Raji (cell line): Measurements from ENCODE around the gene TIMELESS.

Experiments
- POLR2A ChIP-seq: IDR thresholded peaks from 2 replicates; pipeline ENCODE4 v1.6.1; 2011; ENCODE audit warnings: low read depth, low read length, control low read depth; ENCODE audit not compliant: insufficient read depth

The TIMELESS gene

GRCh38 chr12:56413392-56413791, 35.8 kb downstream of the TIMELESS start:
- TF ChIP-seq POLR2A, result no peak

GRCh38 chr12:56411781-56412639, 37.2 kb downstream of the TIMELESS start:
- TF ChIP-seq POLR2A, result no peak

DNA sequence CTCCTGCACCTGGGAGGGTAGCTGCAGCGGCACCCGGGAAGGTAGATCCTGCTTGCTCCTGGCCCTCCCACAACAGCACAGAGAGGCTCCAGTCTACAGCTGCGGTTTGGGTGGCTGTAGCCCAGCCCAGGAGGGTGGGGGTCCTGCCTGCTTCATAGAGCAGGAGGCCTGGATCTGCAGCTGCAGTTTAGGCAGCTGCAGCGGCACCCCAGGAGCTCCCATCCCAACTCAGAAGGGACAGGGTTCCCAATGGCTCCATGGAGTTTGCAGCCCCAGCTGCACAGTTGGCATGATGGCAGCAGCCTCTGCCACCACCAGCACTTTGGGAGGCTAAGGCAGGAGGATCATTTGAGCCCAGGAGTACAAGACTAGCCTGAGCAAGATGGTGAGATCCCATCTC, 38.5 kb downstream of the TIMELESS start:
- no peak for TF ChIP-seq POLR2A

GRCh38 chr12:56408799-56409417, 40.3 kb downstream of the TIMELESS start:
- TF ChIP-seq POLR2A, result no peak

DNA sequence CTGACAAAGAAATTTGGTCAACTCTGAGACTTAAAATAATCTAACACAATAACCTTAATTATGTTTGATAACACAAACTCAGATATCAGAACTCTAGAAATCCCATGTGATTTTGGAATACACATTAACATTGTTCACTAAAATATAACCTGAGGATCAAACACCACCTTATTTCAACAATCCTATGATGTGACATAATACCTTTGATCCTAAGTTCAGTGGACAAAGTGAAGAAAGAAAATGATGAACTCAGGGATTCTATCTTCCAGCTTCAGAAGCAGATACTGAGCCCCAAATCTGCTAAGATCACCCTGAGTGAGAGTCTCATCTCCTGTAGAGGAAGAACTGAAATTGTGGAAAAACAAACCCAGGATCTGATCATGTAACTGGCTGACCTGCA, 50.9 kb downstream of the TIMELESS start:
- no peak for TF ChIP-seq POLR2A

DNA sequence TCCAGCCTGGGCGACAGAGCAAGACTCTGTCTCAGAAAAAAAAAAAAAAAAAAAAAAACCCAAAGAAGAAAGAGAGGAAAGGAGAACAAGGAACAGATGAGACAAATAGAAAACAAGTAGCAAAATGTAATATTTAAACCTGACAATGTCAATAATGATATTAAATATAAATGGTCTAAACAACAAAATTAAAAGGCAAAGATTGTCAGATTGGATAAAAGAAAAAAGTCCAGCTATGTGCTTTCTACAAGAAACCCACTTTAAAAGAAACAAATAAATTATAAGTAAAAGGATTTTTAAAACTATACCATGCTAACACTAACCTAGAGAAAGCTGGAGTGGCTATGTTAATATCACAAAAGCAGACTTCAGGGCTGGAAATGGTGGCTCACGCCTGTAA, 56.9 kb downstream of the TIMELESS start:
- TF ChIP-seq POLR2A, result no peak

- TF ChIP-seq POLR2A, result no peak
These were observed 57.5 kb downstream of the TIMELESS start for GRCh38 chr12:56391721-56392120.

DNA sequence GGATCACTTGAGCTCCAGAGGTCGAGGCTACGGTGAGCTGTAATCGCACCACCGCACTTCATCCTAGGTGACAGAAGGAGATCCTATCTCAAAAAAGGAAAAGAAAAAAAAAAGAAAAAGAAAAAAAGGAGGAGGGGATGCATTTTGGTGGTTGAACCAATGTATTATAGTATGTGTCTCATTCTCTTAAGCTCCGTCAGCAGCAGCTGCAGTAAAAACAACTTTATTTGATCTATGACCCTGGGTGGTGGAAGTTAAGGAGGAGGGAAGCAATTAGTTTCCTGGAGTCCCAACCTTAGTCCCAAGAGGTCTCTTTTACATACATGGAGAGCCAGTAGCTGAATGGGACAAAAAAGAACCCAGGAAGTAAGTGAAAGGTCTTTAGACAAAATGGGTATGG, 59.8 kb downstream of the TIMELESS start:
- TF ChIP-seq POLR2A, result no peak

- no peak for TF ChIP-seq POLR2A
These were observed 62.0 kb downstream of the TIMELESS start for GRCh38 chr12:56387152-56387736.

DNA sequence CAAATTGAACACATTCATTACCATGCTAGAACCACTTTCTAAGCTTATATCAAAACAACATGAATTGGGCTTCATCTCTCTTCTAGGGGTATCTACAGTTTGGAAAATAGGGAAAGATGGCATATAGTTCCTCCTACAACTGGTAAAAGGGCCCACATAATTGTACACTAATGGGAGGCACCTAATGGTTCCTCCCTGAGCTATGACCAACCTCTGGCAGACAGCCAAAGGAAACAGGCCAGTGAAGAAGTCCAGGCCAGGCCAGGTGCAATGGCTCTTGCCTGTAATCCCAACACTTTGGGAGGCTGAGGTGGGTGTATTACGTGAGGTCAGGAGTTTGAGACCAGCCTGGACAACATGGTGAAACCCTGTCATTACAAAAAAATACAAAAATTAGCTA, 63.4 kb downstream of the TIMELESS start:
- TF ChIP-seq POLR2A, result no peak

GRCh38 chr12:56382611-56383010, 66.6 kb downstream of the TIMELESS start:
- TF ChIP-seq POLR2A, result no peak

- no peak for TF ChIP-seq POLR2A
These were observed 71.3 kb downstream of the TIMELESS start for GRCh38 chr12:56377989-56378316.

DNA sequence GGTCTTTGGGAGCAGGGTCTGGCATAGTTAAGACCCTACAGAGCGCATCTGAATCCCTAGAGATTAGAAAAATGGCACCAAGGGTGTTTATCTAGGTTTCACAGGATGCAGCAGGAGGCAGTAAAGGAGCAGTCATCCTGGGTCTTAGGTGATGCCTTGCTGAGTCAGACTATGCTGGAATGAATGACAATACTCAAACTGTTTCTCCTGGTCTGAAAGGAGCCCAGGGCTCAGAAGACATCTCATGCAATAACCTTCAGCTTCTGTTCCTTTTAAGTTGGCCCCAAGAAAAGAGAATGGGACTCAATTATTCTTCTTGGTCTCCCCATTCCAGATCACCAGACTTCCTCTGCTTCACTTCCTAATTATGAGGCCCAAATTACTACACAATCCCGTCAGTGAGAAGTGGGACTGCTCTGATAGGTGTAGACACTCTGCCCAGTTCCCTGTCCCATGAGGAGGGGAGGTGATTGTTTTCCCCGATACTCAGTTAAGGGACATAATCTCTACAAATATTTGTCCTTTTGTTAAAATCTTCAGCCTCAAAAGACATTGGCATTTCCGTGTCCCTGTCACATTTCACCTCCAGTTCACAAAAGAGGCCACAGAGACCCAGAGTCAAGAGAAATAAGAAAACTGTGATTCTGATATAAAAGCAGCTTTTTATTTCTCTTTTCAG, 71.8 kb downstream of the TIMELESS start:
- no peak for TF ChIP-seq POLR2A

- TF ChIP-seq POLR2A, result peak; percentile 56
These were observed 73.4 kb downstream of the TIMELESS start for GRCh38 chr12:56375598-56376434.
